Endothelial cell of umbilical vein (primary cell): ENCODE data around the gene PRKAR2B.

Source experiments
- EZH2 ChIP-seq: IDR thresholded peaks from 2 replicates; pipeline ENCODE4 v1.6.1; 2012; ENCODE audit warnings: borderline replicate concordance, low read depth, mild to moderate bottlenecking, moderate library complexity, low read length, inconsistent platforms; ENCODE audit not compliant: severe bottlenecking
- GATA2 ChIP-seq: IDR thresholded peaks from 2 replicates; pipeline ENCODE4 v1.7.0; 2011; ENCODE audit warnings: low read depth, mild to moderate bottlenecking, moderate library complexity, mixed read lengths, low read length; ENCODE audit not compliant: insufficient read length, insufficient read depth
- MAX ChIP-seq: IDR thresholded peaks from 2 replicates; pipeline ENCODE4 v1.6.1; 2011; ENCODE audit not compliant: insufficient read depth, insufficient read length
- POLR2A ChIP-seq: IDR thresholded peaks from 2 replicates; pipeline ENCODE4 v1.6.1; 2012; ENCODE audit warnings: low read depth, mild to moderate bottlenecking, control low read depth, low read length
- POLR2AphosphoS5 ChIP-seq: IDR thresholded peaks from 2 replicates; pipeline ENCODE4 v1.6.1; 2012; ENCODE audit warnings: low read depth, mild to moderate bottlenecking, control low read depth, low read length, moderate library complexity; ENCODE audit not compliant: insufficient read depth
- TF ChIP-seq, protein P1 (sequence below), 2 donors: IDR thresholded peaks; 1 replicate in 1 of 2; 2 replicates in 1 of 2; pipeline ENCODE4 v1.5.1; 2011; ENCODE audit warnings: low read length in 2 of 2, mild to moderate bottlenecking in 2 of 2, moderate library complexity in 2 of 2, control low read depth in 1 of 2, inconsistent platforms in 1 of 2, low read depth in 1 of 2; ENCODE audit not compliant: insufficient read depth in 1 of 2; ENCODE audit errors: extremely low read depth in 1 of 2

GRCh38 chr7:107021600-107021999 is 22.9 kb upstream of the PRKAR2B start:
- TF ChIP-seq, protein P1, sequence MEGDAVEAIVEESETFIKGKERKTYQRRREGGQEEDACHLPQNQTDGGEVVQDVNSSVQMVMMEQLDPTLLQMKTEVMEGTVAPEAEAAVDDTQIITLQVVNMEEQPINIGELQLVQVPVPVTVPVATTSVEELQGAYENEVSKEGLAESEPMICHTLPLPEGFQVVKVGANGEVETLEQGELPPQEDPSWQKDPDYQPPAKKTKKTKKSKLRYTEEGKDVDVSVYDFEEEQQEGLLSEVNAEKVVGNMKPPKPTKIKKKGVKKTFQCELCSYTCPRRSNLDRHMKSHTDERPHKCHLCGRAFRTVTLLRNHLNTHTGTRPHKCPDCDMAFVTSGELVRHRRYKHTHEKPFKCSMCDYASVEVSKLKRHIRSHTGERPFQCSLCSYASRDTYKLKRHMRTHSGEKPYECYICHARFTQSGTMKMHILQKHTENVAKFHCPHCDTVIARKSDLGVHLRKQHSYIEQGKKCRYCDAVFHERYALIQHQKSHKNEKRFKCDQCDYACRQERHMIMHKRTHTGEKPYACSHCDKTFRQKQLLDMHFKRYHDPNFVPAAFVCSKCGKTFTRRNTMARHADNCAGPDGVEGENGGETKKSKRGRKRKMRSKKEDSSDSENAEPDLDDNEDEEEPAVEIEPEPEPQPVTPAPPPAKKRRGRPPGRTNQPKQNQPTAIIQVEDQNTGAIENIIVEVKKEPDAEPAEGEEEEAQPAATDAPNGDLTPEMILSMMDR (IDR thresholded peaks at IDR 0.05; ENCODE audit: extremely low read depth in 1 of 2, insufficient read depth in 1 of 2, low read depth in 1 of 2, low read length in 2 of 2): no peak
- TF ChIP-seq POLR2A (no peak), EZH2 (no peak), POLR2AphosphoS5 (no peak), MAX (no peak), GATA2 (no peak)
